Left ventricle myocardium superior (tissue), 1 donor: Measurements from ENCODE around the gene ZNRF1. TPM values are rescaled to one million over a fixed set of nuclear protein-coding genes. Genes with fewer than 3 reads are reported as not detected.

ENCODE experiments used
- total RNA-seq: library from RNA; stranded (reverse); fragmentation: NEBNext Ultra II Directional; extraction: Animal tissue kit (Norgen Biotek cat#: 25700); gene quantifications from one replicate; pipeline ENCODE4 v1.2.1, GENCODE V29; 2021
- donor health status: DM: no; HTN: yes; CAD: no; lungs with severe emphysema.

ZNRF1 gene
- total RNA-seq, 1 donor from 2014 or later, result 24.5 TPM

Other genes starting within 250 kb of the ZNRF1 start
- gene FA2H, start 224.2 kb upstream of the ZNRF1 start, total RNA-seq, result 0.50 TPM
- gene WDR59, start 13.9 kb upstream of the ZNRF1 start, total RNA-seq, result 59.6 TPM
- 83.3 TPM for gene LDHD, start 117.8 kb downstream of the ZNRF1 start, total RNA-seq
- gene ZFP1, start 149.5 kb downstream of the ZNRF1 start, total RNA-seq, result 6.7 TPM
- gene CTRB2, start 208.1 kb downstream of the ZNRF1 start, total RNA-seq, result not detected
- not detected for gene CTRB1, start 220.0 kb downstream of the ZNRF1 start, total RNA-seq